HG03039 (cell line): ENCODE results near the gene PRKAG1.
A peak's percentile ranks its signal among the peaks of the same experiment; 100 is the strongest.

Experiments used
- ATAC-seq: cut with Tn5 transposase; IDR thresholded peaks from one replicate; pipeline ENCODE4 v1.9.1; 2021; ENCODE audit warnings: mild to moderate bottlenecking, moderate library complexity; ENCODE audit not compliant: unreplicated experiment

PRKAG1 gene

GRCh38 chr12:49032679-49033447 is 14.3 kb upstream of the PRKAG1 start:
- ATAC-seq: no peak

GRCh38 chr12:49032276-49032675 is 13.7 kb upstream of the PRKAG1 start:
- ATAC-seq: no peak

GRCh38 chr12:49031573-49032161 is 13.1 kb upstream of the PRKAG1 start:
- no peak for ATAC-seq

GRCh38 chr12:49030714-49031572 is 12.4 kb upstream of the PRKAG1 start:
- ATAC-seq: no peak

- ATAC-seq: no peak
Observed at GRCh38 chr12:49030119-49030518, 11.5 kb upstream of the PRKAG1 start.

- ATAC-seq: no peak
Observed at GRCh38 chr12:49028666-49029275, 10.2 kb upstream of the PRKAG1 start.

GRCh38 chr12:49027846-49028555 is 9.4 kb upstream of the PRKAG1 start:
- no peak for ATAC-seq

GRCh38 chr12:49026678-49027480 is 8.3 kb upstream of the PRKAG1 start:
- no peak for ATAC-seq

- ATAC-seq: no peak
Observed at GRCh38 chr12:49026101-49026500, 7.5 kb upstream of the PRKAG1 start.

GRCh38 chr12:49025463-49025862 is 6.9 kb upstream of the PRKAG1 start:
- no peak for ATAC-seq

GRCh38 chr12:49024543-49024942 is 6.0 kb upstream of the PRKAG1 start:
- ATAC-seq: no peak

- ATAC-seq: no peak
Observed at GRCh38 chr12:49023812-49024211, 5.2 kb upstream of the PRKAG1 start.

- ATAC-seq: no peak
Observed at GRCh38 chr12:49022558-49023178, 4.1 kb upstream of the PRKAG1 start.

- no peak for ATAC-seq
Observed at GRCh38 chr12:49021292-49021915, 2.8 kb upstream of the PRKAG1 start.

GRCh38 chr12:49020441-49020840 is 1.9 kb upstream of the PRKAG1 start:
- ATAC-seq: no peak

GRCh38 chr12:49019443-49020324 is 1.1 kb upstream of the PRKAG1 start:
- no peak for ATAC-seq

GRCh38 chr12:49019120-49019430 is 499 bp upstream of the PRKAG1 start:
- ATAC-seq: peak; percentile 2

- ATAC-seq: no peak
Observed at GRCh38 chr12:49017891-49018260, 700 bp downstream of the PRKAG1 start.
